ENCODE data around the gene SLC16A14.

SLC16A14 gene

GRCh38 chr2:229997565-229997964, 71.2 kb downstream of the SLC16A14 start:
- DNase-seq (ENCODE audit: low read depth), result no peak
- no peak overlapping the region for H3K4me3 ChIP-seq (ENCODE audit: control insufficient read depth, low read depth, low read length)
- no peak for TF ChIP-seq CTCF (conservative IDR thresholded peaks at IDR 0.05; ENCODE audit: control insufficient read depth, insufficient read depth, low read depth, low read length)

GRCh38 chr2:229996320-229996719, 72.4 kb downstream of the SLC16A14 start:
- no peak overlapping the region for H3K4me3 ChIP-seq (ENCODE audit: control insufficient read depth, low read depth, low read length)
- TF ChIP-seq CTCF (conservative IDR thresholded peaks at IDR 0.05; ENCODE audit: control insufficient read depth, insufficient read depth, low read depth, low read length), result no peak
- peak; percentile 70 for DNase-seq (ENCODE audit: low read depth)

GRCh38 chr2:229993236-229993635, 75.5 kb downstream of the SLC16A14 start:
- DNase-seq (ENCODE audit: low read depth), result no peak
- TF ChIP-seq CTCF (conservative IDR thresholded peaks at IDR 0.05; ENCODE audit: control insufficient read depth, insufficient read depth, low read depth, low read length), result no peak
- H3K4me3 ChIP-seq (ENCODE audit: control insufficient read depth, low read depth, low read length), result no peak overlapping the region

Measured in fibroblast of mammary gland (primary cell).